G401.6 (cell line): Measurements from ENCODE around the gene PI4KA.

Source experiments
- FAIRE-seq: peaks from 2 replicates; lab custom pipeline; 2012; peaks lifted over from hg19 to GRCh38; lab: Jason Lieb, UNC

Gene PI4KA

DNA sequence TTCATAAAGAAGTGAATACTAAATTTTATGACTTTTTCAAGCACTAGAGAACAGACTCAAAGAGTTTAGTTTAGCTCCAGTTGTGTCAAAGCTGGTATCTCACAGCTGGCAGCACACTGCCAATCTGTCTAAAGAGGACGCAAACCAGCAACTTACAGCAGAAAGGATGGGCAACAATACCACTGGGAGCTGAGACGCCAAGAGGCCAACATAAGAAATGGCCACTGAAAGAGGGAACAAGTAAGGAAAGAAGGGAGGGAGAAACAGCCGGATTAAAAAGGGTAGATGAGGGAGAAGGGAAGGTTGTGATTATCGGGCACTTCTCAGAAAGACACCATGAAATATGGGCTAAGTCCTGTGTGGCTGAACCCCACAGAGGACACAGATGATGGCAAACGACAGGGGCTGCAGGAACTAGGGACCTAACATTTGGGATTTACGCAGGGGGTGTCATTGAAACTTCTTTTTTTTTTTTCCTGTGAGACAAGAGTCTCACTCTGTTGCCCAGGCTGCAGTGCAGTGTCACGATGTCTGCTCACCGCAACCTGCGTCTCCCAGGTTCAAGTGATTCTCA is 43.0 kb downstream of the PI4KA start:
- no peak for FAIRE-seq

DNA sequence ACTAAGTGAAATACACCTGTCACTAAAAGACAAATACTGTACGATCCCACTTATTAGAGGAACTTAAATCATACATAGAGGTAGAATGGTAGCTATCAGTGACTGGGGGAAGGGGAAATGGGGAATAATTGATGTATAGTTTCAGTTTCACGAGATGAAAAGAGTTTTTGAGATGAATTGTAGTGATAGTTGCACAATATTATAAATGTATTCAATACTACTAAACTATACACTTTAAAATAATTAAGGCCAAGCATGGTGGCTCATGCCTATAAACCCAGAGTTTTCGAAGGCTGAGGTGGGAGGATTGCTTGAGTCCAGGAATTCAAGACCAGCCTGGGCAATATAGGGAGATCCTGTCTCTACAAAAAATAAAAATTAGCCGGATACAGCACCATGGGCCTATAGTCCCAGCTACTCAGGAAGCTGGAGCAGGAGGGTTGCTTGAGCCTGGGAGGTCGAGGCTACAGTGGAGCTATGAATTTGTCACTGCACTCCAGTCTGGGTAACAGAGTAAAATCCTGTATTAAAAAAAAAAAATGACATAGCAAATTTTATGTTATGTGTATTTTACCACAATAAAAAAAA is 44.3 kb downstream of the PI4KA start:
- no peak for FAIRE-seq

DNA sequence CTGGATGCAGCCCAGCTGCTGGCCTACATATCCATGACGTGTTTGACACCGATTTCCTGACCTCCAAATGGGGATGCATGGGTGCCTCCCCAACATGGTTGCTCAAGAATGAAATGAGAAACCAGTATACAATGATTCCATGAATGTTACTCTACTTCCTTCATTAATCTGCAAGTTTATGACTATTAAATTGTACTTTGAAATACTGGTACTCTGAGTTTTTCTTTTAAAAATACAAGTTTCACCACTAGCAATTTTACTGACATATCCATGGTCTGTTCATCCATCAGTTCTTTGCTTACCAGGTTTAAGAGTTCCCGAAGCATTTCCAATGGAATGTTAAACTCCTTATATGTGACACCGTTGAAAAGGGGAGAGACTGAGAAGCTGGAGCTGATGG is 45.6 kb downstream of the PI4KA start:
- FAIRE-seq, result no peak

DNA sequence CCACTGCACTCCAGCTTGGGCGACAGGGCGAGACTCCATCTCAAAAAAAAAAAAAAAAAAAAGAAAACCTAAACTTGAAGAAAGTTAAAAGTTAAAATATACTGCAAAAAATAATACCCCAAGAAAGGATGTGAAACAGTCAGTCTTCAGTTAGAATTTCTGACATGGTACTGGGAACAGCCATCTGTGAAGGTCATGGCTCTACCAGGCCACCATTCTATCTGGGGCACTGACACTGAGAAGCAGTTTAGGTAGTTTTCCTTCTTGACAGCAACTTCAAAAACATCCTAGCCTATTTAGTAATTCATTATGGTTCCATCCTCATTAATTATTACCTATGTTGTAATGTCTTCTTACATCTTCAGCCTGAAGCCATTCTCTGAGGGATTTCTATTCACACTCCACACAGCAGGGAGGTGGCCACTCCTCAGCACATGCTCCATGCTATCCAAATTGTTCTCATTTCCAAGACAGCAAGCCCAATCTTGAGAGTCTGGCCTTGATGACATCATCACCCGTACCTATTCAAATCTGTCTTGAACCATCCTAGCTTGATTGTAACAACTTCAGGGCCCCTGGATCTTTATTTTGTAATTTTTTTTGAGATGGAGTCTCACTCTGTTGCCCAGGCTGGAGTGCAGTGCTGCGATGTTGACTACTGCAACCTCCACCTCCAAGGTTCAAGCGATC is 46.5 kb downstream of the PI4KA start:
- no peak for FAIRE-seq

DNA sequence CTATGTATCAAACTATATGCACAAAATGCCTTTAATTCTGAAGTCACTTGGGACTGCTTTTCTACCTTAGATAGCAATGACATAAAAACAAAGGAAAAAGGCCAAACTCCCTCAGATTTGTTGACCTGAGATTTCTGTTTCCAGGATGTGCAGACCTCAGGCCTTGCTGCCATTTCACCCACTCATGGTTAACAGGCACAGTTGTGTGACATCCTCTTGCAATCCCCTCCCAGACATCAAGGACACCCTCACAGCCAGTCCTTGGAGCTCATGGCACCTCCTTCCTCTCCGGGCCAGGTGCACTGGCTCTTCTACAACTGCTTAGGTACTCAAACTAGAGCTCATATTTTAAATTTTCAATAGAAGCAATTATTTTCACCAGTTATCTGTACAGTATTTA is 47.4 kb downstream of the PI4KA start:
- no peak for FAIRE-seq

DNA sequence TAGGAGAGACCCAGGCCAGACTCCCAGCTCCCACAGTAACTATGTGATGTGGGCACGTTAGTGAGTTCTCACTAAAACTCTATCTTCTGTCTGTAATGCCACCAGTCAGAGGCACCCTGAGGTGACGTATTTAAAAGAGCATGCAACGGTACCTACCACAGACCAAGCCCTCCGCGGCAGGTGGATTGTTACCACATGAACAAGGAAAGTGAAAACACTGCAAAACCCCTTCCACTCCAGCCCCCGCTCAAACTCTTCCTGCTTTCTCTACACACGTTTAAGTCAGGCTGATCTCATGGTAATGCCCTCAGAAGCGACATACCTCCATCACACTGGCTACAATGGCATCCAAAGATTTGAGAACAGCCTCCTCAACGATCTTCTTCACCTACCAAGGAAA is 48.0 kb downstream of the PI4KA start:
- FAIRE-seq, result no peak

DNA sequence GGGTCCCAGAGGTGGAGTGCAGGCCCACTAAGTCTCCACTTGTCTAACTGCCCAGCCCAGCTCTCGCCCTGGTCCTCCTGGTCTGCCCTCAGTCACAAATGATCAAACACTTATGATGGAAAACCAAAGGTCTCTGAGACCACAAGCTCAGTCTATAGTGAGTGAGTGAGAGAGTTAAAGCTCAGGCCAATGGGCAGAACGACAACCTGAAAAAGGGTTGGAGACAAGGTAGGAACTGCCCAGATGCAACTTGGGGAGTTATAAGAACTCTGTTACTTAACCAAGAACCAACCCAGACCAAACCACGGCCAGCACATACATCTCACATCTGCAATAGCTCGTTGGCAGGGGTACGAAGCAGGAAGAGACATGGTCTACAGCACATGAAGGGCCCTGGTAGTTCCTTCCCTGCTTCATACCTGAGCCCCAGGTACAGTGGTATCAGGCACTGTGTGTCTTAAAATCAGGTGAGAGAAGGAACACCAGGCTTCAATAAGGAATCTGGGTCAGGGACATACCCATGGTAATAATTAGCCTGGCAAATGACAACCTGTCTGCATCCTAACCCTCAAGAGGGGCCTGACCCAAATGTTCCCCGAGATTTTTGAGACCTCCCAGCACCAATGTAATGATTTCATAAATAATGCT is 48.9 kb downstream of the PI4KA start:
- no peak for FAIRE-seq

DNA sequence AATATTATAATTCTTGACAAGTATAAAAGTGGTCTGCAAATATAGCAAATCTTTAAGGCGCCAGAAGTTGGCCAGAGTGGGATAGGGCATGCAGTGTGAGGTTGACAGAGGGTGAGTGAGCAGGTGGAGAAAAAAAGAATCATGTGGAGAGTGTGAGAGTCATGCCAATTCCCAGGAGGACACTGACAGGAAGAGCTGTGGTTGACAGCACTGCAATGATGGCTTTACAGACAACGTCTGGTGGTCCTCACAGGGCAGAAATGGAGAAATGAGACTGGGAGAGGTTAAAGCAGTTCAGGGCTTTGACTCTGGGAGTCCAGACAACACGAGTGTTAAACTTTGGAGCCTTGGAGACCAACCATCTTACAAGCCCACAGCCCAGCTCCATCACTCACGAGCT is 49.8 kb downstream of the PI4KA start:
- no peak for FAIRE-seq

DNA sequence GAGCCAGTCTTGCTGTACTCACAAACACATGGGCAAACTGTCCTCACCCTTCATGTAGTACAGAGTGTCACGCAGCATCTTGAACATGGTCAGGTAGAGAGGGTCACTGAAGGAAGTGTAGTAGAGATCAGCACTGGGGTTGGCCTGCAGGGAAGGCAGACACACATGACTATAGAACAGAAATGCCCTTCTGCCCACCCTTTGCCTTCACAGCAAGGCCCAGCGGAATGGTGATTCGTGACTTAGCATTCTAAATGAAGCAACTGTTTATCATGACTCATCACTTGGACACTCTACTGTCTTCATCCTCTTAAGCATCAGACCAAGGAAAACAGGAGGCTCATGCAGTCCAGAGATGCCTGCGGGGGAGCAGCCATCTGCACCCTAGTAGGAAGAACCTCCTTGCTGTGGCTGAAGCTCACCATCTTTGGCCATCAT is 51.3 kb downstream of the PI4KA start:
- no peak for FAIRE-seq

DNA sequence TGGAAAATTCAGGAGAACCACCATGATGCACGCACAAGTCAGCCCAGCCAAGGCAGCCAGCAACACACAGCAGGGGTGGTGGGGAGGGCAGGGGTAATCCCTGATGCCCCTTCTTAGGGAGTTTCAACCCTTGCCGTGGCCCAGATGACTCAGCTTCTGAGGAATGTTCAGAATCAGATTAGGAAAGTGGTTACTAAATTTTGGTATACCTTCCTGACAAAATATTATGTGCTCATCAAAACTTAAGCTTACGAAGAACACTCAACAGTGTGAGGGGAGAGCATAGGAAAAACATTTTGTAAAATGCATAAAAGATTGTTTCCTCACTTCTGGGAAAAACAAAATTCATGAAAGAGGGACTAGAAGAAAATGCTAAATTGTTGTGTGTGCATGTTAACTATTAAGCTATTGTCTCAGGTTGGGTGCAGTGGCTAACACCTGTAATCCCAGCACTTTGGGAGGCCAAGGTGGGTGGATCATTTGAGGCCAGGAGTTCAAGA is 52.6 kb downstream of the PI4KA start:
- FAIRE-seq, result no peak

DNA sequence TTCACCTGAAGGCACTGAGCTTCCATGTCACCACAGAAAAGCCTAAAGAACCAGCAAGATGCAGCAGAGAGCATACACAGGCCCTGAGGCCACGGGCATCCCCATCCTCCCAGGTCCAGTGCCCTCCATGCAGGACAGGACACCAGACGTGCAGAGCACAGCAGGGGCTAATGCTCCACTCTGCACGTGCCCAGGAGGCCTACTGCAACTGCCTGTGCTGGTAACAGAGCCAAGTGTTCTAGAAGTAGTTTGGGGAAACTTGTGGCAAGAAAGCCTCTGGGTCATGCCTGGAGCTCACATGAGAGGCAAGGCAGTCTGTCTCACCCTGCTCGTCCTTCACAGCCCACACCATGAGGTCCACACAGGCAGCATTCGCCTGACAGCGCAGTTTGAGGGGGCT is 54.0 kb downstream of the PI4KA start:
- FAIRE-seq, result no peak

DNA sequence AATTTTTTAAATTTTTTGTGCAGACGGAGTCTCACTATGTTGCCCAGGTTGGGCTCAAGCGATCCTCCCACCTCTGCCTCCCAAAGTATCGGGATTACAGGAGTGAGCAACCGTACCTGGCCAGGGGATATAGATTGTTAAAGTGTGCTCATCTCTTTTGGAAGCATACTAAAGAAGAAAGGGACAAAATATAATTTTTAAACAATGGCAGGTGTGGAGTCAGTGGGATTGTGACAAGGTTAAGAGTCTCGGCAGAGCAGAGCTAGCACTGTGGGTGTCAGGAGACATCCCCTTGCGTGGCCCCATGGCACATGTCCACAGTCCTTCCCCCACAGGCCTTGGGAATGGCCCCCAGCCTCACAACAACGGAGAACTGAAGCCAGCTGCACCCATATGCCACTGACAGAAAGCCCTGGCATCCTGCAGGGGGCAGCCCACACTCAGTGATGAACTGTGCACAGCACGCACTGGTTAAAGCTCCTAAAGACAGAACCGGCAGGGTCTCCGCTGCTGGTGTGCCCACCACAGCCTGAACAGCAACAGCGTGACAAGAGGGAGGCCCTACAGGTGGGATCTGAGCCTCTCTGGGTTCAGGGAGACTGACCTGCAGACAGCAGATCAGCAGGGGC is 54.8 kb downstream of the PI4KA start:
- FAIRE-seq, result no peak

DNA sequence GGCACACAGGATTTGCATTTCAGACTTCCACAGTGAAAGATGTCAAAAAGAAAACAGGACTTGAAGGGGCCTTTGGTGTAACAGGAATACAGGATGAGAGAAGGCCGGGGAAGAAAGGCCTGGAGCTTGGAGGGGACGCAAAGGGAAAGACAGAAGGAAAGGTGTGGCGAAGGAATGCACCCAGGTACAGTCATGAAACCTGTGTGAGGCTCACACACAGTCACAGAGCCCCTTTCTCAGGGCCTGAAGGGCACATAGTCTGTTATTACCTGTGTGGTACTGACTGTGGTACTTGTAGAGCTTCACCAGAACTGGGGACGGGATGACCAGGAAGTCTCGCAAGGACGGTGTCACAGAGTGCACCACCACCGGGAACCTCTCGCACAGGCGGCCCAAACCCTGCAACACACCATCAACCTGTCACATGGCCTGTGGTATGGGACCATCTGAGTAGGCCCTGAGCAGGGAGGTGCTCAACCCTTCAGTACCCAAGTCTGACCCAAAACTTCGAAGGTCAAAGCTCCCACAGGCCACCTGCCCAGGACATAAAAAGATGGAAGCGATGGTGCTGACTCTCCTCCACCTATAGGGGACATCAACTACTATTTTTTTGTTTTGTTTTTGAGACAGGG is 55.6 kb downstream of the PI4KA start:
- FAIRE-seq, result no peak

DNA sequence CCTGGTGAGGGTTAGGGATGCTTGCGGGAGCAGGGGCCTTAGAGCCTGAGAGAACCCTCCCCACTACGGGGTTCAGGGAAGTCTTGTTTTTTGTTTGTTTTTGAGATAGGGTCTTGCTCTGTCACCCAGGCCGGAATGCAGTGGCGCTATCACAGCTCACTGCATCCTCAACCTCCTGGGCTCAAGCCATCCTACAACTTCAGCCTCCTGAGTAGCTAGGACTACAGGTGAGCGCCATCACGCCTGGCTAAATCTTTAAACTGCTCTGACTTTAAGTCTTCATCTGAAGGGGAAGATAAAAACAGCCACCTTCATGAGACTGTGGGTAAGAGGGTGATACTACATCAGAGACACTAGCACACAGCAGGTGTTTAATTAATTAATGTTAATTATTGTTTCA is 56.2 kb downstream of the PI4KA start:
- no peak for FAIRE-seq

DNA sequence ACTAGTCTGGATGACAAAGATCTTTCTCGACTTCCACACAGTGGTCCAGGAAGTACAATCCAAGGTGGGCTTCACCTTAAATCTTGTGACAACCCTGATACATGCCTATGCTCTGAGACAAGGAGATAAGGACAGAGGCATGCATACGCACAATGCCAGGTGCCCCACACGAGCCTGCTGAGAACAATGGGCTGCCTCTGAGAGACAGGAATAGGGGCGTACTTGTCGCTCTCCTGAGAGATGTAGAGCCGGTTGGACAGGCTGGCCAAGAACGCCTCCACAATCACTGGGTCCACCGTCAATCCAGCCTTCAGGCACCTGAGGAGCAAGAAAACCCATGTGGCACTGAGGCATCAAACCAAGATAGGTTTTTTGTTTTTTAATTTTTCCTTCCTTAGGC is 59.2 kb downstream of the PI4KA start:
- no peak for FAIRE-seq

DNA sequence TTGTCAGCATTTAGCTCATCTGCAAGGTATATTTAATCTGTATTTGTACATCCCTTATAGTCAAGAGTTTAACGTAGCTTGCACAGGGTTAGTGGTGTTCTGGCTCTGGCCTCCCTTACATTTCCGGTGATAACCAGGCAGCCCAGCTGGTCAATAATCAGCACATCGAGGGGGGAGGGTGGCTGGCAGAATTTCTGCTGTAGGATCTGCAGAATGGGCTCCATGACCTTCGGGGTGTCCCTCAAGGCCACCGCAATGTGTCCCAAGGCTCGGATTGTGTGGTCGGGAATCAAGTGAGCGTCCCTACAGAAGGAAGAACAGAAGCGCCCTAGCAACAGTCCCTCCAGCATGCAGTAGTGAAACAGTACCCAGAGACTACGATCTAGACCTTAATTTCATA is 59.6 kb downstream of the PI4KA start:
- FAIRE-seq, result no peak

DNA sequence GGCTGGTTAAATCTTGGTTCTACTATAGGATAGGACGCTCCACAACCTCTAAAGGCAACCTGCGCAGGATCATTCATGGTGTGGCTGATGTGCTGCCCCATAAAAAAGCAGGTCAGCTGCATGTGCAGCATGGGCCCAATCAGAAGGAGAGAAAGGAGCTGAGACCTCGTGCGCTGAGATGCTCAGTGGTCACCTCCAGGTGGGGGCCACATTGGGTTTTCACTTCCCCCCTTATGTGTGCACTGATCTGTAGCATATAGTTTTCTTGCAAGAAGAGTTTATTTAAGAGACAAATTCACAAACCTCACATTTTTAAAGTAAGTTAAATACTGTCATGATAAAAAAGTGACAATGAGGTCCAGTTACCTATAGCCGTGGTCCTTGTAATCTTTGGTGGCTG is 60.4 kb downstream of the PI4KA start:
- FAIRE-seq, result no peak

DNA sequence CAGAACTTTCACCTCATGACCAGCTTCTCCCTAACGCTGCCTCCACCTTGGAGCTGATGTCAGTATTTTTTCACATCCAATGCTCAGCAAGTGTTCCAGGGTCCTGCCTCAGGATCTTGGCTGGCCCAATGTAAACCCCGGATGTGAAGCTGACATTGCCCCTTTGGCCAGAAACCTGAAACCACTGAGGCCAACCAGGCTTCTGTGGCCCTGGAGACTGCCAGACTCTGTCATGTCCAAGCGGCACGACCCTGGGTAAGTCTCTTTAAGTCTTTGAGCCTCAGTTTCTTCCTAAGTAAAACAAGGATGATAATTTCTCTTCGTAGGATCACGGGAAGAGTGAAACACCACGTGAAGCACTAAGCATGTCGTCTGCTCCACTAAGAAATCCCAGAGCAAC is 61.9 kb downstream of the PI4KA start:
- FAIRE-seq, result no peak

DNA sequence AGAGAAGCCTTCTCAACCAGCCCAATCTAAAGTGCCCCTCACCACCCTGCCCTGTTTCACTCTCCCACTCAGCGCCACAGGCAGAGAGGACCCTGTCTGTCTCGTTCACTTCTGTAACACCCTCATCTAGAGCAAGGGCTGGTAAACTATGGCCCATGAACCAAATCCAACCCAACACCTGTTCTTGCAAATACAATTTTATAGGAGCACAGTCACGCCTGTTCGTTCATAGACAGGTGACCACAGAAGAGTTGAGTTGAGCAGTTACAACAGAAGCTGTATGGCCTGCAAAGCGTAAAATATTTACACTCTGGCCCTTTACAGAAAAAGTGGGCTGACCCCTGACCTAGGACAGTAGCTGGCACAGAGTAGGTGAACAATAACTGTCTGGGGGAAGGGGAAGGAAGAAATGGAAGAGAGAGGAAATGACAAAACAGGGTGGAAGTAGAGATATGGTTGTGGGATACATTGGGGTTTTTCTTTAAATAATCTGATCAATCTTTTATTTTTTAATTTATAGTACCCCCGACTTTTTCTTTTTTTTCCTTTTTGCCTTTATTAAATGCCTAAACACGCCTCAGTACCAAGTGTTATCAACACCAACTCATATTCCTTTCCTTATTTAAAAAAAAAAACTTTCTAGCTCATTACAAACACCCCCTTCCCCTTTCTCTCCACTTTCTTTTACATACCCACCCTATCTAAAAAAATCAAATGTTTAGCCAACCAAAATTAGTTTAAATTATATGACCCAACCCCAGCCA is 63.8 kb downstream of the PI4KA start:
- no peak for FAIRE-seq

DNA sequence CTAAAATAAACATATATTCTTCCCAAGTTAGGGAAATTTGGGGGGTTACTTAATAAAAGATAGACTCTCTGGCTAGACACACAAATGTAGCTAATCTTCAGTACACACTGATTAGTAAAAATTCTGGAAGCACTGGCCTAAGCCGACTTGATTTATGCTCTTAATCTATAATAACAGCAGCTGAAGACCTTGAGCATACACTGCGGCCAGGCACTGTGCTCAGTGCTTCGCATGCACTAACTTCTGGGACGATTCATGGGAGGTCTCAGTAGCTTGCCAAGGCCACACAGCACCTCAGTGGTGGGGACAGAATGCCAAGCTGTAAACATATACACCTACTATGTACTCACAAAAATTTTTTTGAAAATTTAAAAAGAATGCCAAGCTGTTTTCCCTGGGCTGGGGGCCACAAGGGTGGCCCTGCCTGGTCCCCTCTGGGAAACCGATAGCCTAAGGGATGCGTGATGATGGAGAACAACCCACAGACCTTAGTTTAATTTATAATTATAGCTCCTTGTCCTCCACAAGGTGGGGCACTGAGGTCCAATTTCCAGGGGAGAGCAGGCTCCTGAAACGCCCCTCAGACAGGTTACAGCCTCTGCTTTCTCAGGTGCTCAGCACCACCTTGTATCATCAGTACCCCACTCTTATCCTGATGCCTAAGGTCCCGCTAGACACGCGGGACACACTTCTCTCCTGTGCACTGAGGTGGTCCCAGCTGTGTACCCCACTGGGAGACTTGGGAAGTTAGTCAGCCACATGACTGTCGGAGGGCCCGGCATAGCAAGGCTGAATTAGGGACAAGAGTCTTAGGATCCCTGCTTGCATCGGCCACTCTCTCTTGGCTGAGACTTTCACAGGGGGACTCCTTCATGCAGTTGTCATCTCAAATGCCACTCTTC is 64.6 kb downstream of the PI4KA start:
- no peak for FAIRE-seq
